WTC11 (cell line): ENCODE results near the gene VSIG10L2. TPM values are rescaled to one million over a fixed set of nuclear protein-coding genes. Genes with fewer than 3 reads are reported as not detected.

Experiments
- ATAC-seq: fragments of 200-7000 bp; cut with Tn5 transposase; 2 replicates; pipeline ENCODE4 v1.10.0; 2021; ENCODE audit warnings: mild to moderate bottlenecking, moderate library complexity
- CTCF ChIA-PET: fragments of 300-600 bp; sonication (Branson Sonifier 250); formaldehyde crosslinking; loops from one replicate; lab custom pipeline; 2021; ENCODE audit warnings: antibody characterized with exemption; lab: Charles Lee
- POLR2A ChIA-PET: fragments of 350-600 bp; sonication (Branson Sonifier 250); formaldehyde crosslinking; loops from one replicate; lab custom pipeline; 2021; ENCODE audit warnings: antibody characterized with exemption; lab: Charles Lee
- DNase-seq: peaks from one replicate; pipeline ENCODE4 v3.0.0; 2021; ENCODE audit warnings: low spot score
- H3K27ac Mint-ChIP-seq: 2 replicates; pipeline ENCODE4 v1.8.0; 2021; ENCODE audit warnings: mixed read lengths
- H3K27me3 Mint-ChIP-seq: 2 replicates; pipeline ENCODE4 v1.8.0; 2021; ENCODE audit warnings: low read depth, mild to moderate bottlenecking, moderate library complexity, mixed read lengths
- H3K36me3 Mint-ChIP-seq: 2 replicates; pipeline ENCODE4 v1.8.0; 2021; ENCODE audit warnings: mixed read lengths
- H3K4me1 Mint-ChIP-seq: 2 replicates; pipeline ENCODE4 v1.8.0; 2022; ENCODE audit warnings: mixed read lengths
- H3K4me3 Mint-ChIP-seq: 2 replicates; pipeline ENCODE4 v1.8.0; 2021; ENCODE audit warnings: mild to moderate bottlenecking, moderate library complexity, mixed read lengths
- H3K9me3 Mint-ChIP-seq: 2 replicates; pipeline ENCODE4 v1.8.0; 2021; ENCODE audit warnings: mixed read lengths
- ATF2 ChIP-seq: sonication (generic); formaldehyde crosslinking; IDR thresholded peaks from 2 replicates; pipeline ENCODE4 v1.8.1; 2022; ENCODE audit warnings: low read depth, missing genetic modification reagents, borderline replicate concordance
- CBFB ChIP-seq: sonication (generic); formaldehyde crosslinking; IDR thresholded peaks from 2 replicates; pipeline ENCODE4 v1.8.1; 2022; ENCODE audit warnings: mild to moderate bottlenecking, low read depth, missing genetic modification reagents
- CREM ChIP-seq: sonication (generic); formaldehyde crosslinking; IDR thresholded peaks from 2 replicates; pipeline ENCODE4 v1.8.1; 2022; ENCODE audit warnings: mild to moderate bottlenecking, missing genetic modification reagents, moderate library complexity
- CTCF ChIP-seq: fragments of 200-600 bp; IDR thresholded peaks from 2 replicates; pipeline ENCODE4 v1.8.0; 2022; ENCODE audit warnings: antibody characterized with exemption
- E2F5 ChIP-seq: sonication (generic); formaldehyde crosslinking; IDR thresholded peaks from 2 replicates; pipeline ENCODE4 v1.8.1; 2022; ENCODE audit warnings: mild to moderate bottlenecking, moderate library complexity, missing genetic modification reagents
- FOXJ3 ChIP-seq: sonication (generic); formaldehyde crosslinking; IDR thresholded peaks from 2 replicates; pipeline ENCODE4 v1.9.0; 2021; ENCODE audit warnings: missing genetic modification reagents, mild to moderate bottlenecking, borderline replicate concordance
- HMGXB4 ChIP-seq: sonication (generic); formaldehyde crosslinking; IDR thresholded peaks from 2 replicates; pipeline ENCODE4 v1.8.1; 2023; ENCODE audit warnings: mild to moderate bottlenecking, moderate library complexity, missing genetic modification reagents
- NR1H2 ChIP-seq: sonication (generic); formaldehyde crosslinking; IDR thresholded peaks from 2 replicates; pipeline ENCODE4 v1.9.0; 2021; ENCODE audit warnings: mild to moderate bottlenecking, moderate library complexity, missing genetic modification reagents
- PREB ChIP-seq: sonication (generic); formaldehyde crosslinking; IDR thresholded peaks from 2 replicates; pipeline ENCODE4 v1.8.1; 2022; ENCODE audit warnings: mild to moderate bottlenecking, missing genetic modification reagents, moderate library complexity, borderline replicate concordance
- TCF7 ChIP-seq: sonication (generic); formaldehyde crosslinking; IDR thresholded peaks from 2 replicates; pipeline ENCODE4 v1.8.0; 2022; ENCODE audit warnings: mild to moderate bottlenecking, low read depth, missing genetic modification reagents, moderate library complexity
- USF2 ChIP-seq: sonication (generic); formaldehyde crosslinking; IDR thresholded peaks from 2 replicates; pipeline ENCODE4 v1.8.1; 2023; ENCODE audit warnings: mild to moderate bottlenecking, missing genetic modification reagents, moderate library complexity
- ZNF232 ChIP-seq: sonication (generic); formaldehyde crosslinking; IDR thresholded peaks from 2 replicates; pipeline ENCODE4 v1.8.0; 2022; ENCODE audit warnings: mild to moderate bottlenecking, missing genetic modification reagents
- ZNF425 ChIP-seq: fragments of 250-450 bp; sonication (Bioruptor Pico); conservative IDR thresholded peaks from 2 replicates; pipeline ENCODE4 v1.9.0; 2021; ENCODE audit warnings: mild to moderate bottlenecking
- total RNA-seq: library from RNA; stranded (reverse); gene quantifications from 3 replicates; pipeline ENCODE4 v1.2.3, GENCODE V29; 2021

The VSIG10L2 gene
- total RNA-seq, 1 experiment from 2014 or later = not detected

GRCh38 chr11:125975634-125976033 lies 29.8 kb downstream of the VSIG10L2 start (continued):
- TF ChIP-seq E2F5 (CRISPR knock-in tag) = no peak
- no peak for TF ChIP-seq PREB
- TF ChIP-seq, all 79 proteins: peak for 0

- ChIA-PET POLR2A (no interaction called here), CTCF (interaction anchor here (0.8 kb wide), 1 partner anchor 86 kb away, joined by 3 read pairs; no protein-coding TSS in a partner anchor)
- Mint-ChIP-seq H3K27me3 (no peaks in the 10 kb centered on the region), H3K4me3 (no peak overlapping the region), H3K4me1 (peaks cover 31% of the 10 kb centered on the region), H3K27ac (no peak overlapping the region), H3K9me3 (no peaks in the 10 kb centered on the region), H3K36me3 (peaks cover 3% of the 10 kb centered on the region)
- TF ChIP-seq USF2 (CRISPR knock-in tag) = no peak
- TF ChIP-seq ATF2 (CRISPR knock-in tag) = no peak
- TF ChIP-seq CTCF = no peak
- no peak for TF ChIP-seq FOXJ3 (CRISPR knock-in tag)
- no peak for TF ChIP-seq ZNF425
- TF ChIP-seq TCF7 (CRISPR knock-in tag) = no peak
- TF ChIP-seq CREM (CRISPR knock-in tag) = no peak
- TF ChIP-seq CBFB (CRISPR knock-in tag) = no peak
- TF ChIP-seq ZNF232 (CRISPR knock-in tag) = no peak
- TF ChIP-seq NR1H2 = no peak
- no peak for TF ChIP-seq E2F5 (CRISPR knock-in tag)
- no peak for TF ChIP-seq HMGXB4 (CRISPR knock-in tag)
- ATAC-seq (no peak), DNase-seq (no peak)
These were observed 30.3 kb downstream of the VSIG10L2 start for GRCh38 chr11:125976156-125976555.
